NT2/D1 (cell line): Measurements from ENCODE around the gene ZHX3.

Experiments
- DNase-seq: peaks from one replicate; pipeline ENCODE4 v3.0.0-alpha.2; 2011; ENCODE audit warnings: low read depth, low spot score
- H3K27me3 ChIP-seq: 2 replicates; pipeline ENCODE4 v1.6.0; 2011; ENCODE audit warnings: mild to moderate bottlenecking; ENCODE audit not compliant: insufficient read length, insufficient read depth
- H3K36me3 ChIP-seq: 2 replicates; pipeline ENCODE4 v1.6.1; 2011; ENCODE audit warnings: mild to moderate bottlenecking, low read length, mixed read lengths; ENCODE audit not compliant: insufficient read depth, insufficient read length
- H3K4me1 ChIP-seq: 2 replicates; pipeline ENCODE4 v1.5.1; 2011; ENCODE audit not compliant: insufficient read depth, insufficient read length
- H3K4me3 ChIP-seq: 2 replicates; pipeline ENCODE4 v1.5.1; 2011; ENCODE audit warnings: low read depth; ENCODE audit not compliant: insufficient read length
- H3K9ac ChIP-seq: 2 replicates; pipeline ENCODE4 v1.6.0; 2011; ENCODE audit warnings: low read depth; ENCODE audit not compliant: insufficient read length
- H3K9me3 ChIP-seq: 2 replicates; pipeline ENCODE4 v1.5.1; 2011; ENCODE audit warnings: mild to moderate bottlenecking, low read length; ENCODE audit not compliant: insufficient read depth
- SUZ12 ChIP-seq: IDR thresholded peaks from 2 replicates; pipeline ENCODE4 v1.6.1; 2011; ENCODE audit not compliant: insufficient read length, insufficient read depth; ENCODE audit errors: extremely low read depth
- YY1 ChIP-seq: IDR thresholded peaks from 2 replicates; pipeline ENCODE4 v1.6.1; 2011; ENCODE audit not compliant: insufficient read length, insufficient read depth
- ZNF274 ChIP-seq: IDR thresholded peaks from 2 replicates; pipeline ENCODE4 v1.6.1; 2011; ENCODE audit warnings: mild to moderate bottlenecking, low read depth, low read length

The ZHX3 gene

GRCh38 chr20:41309817-41310216 is 7.7 kb downstream of the ZHX3 start:
- Histone ChIP-seq H3K36me3 (no peaks in the 10 kb centered on the region), H3K4me3 (no peak overlapping the region), H3K4me1 (no peaks in the 10 kb centered on the region), H3K9me3 (peaks cover 12% of the 10 kb centered on the region; the same call in 1 of the 2 replicates), H3K27me3 (no peaks in the 10 kb centered on the region), H3K9ac (no peak overlapping the region)
- no peak for DNase-seq
- no peak for TF ChIP-seq ZNF274
- no peak for TF ChIP-seq SUZ12
- no peak for TF ChIP-seq YY1

DNA sequence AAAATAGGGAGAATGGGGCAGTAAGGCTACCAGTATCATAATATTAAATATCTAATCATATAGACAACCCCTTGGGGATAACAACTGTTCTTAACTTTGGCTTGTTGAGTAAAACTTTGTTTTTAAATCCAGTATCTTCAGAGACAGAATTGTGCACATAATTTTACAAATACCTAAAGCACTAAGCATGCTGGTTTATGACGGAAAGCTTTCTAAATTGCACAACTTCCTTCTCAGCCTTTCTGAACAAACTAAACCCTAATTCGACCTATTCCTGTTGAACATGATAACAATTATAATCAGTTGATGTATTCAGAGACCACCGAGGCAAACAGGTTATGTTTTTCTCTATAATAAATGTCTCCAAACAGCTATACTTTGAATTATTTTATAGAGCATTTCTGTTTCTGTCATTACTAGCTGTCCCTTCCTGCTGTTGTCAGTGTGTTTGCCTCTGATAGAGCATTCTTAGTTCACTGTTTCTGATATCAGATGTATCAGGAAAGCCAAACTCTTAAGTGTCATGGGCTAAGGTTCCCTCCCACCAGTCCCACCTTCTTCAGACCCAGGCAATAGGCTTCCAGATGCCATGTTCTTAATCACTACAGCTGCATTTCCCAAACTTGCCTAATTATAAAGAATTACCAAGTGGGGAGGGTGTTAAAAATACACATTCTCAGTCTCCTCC is 8.7 kb downstream of the ZHX3 start:
- Histone ChIP-seq H3K27me3 (no peaks in the 10 kb centered on the region), H3K9me3 (peaks cover 12% of the 10 kb centered on the region; the same call in 1 of the 2 replicates), H3K9ac (no peak overlapping the region), H3K36me3 (no peaks in the 10 kb centered on the region), H3K4me3 (no peak overlapping the region), H3K4me1 (no peaks in the 10 kb centered on the region)
- DNase-seq = no peak
- no peak for TF ChIP-seq YY1
- no peak for TF ChIP-seq ZNF274
- TF ChIP-seq SUZ12 = no peak

- Histone ChIP-seq H3K27me3 (no peaks in the 10 kb centered on the region), H3K4me1 (no peaks in the 10 kb centered on the region), H3K9me3 (peaks cover 12% of the 10 kb centered on the region; the same call in 1 of the 2 replicates), H3K36me3 (no peaks in the 10 kb centered on the region), H3K4me3 (no peak overlapping the region), H3K9ac (no peak overlapping the region)
- DNase-seq = no peak
- TF ChIP-seq SUZ12 (no peak), ZNF274 (no peak), YY1 (no peak)
Observed at GRCh38 chr20:41308290-41308711, 9.2 kb downstream of the ZHX3 start.

DNA sequence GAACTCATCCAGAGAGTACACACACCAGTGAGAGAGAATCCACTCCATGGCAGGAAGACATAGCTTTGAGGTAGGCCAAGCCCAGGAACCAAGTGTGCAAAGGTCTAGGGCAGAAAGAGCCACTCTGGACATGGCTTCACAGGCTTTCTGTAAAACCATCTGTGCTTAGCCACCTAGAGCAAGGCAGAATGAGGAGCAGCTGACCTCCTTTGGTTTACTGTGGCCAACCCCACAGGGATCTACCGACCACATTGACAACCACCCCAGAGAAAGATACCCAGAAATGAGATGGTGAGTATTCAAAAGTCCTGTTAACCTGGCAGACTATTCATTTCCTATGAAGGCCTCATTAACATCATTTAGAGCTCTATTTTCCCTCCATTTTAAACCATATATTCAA is 10.5 kb downstream of the ZHX3 start:
- no peak for TF ChIP-seq YY1
- TF ChIP-seq SUZ12 = no peak
- no peak for TF ChIP-seq ZNF274
- Histone ChIP-seq H3K36me3 (no peaks in the 10 kb centered on the region), H3K4me1 (no peaks in the 10 kb centered on the region), H3K9me3 (peaks cover 5% of the 10 kb centered on the region; the same call in 1 of the 2 replicates), H3K27me3 (no peaks in the 10 kb centered on the region), H3K4me3 (no peak overlapping the region), H3K9ac (no peak overlapping the region)
- DNase-seq = no peak

GRCh38 chr20:41306061-41306727 is 11.3 kb downstream of the ZHX3 start:
- TF ChIP-seq SUZ12 (no peak), YY1 (no peak), ZNF274 (no peak)
- Histone ChIP-seq H3K9ac (no peak overlapping the region), H3K4me3 (no peak overlapping the region), H3K4me1 (no peaks in the 10 kb centered on the region), H3K9me3 (no peaks in the 10 kb centered on the region), H3K36me3 (no peaks in the 10 kb centered on the region), H3K27me3 (no peaks in the 10 kb centered on the region)
- no peak for DNase-seq

DNA sequence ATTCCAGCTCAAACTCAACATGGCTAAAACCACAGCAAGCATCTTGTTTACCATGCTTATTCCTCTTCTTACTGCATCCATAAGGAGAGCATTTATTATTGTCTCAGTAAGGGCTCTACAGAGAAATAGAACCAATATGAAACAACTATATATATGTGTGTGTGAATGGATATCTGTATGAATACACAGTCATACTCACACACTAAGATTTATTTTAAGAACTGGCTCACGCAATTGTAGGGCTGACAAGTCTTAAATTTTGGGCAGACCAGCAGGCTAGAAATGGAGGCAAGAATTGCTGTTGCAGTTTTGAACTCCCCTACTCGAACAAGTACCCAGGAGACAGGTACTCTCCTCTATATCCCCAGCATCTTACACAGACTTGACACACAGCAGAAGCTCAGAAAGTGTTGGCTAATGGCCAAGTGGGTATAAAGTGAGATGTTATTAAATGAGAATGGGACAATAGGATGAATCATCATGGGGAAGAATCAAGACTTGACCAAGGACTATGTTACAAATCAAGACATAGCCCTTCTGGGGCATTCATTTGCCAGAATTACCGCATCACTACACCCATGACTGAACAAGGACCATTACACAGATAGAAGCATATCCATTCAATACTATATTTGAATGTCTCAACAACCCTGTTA is 13.0 kb downstream of the ZHX3 start:
- H3K4me3 ChIP-seq = no peak overlapping the region
- DNase-seq = no peak
- H3K9me3 ChIP-seq = no peaks in the 10 kb centered on the region
- H3K9ac ChIP-seq = no peak overlapping the region
- H3K27me3 ChIP-seq = no peaks in the 10 kb centered on the region
- H3K4me1 ChIP-seq = no peaks in the 10 kb centered on the region
- TF ChIP-seq ZNF274 (no peak), SUZ12 (no peak), YY1 (no peak)
- H3K36me3 ChIP-seq = no peaks in the 10 kb centered on the region

DNA sequence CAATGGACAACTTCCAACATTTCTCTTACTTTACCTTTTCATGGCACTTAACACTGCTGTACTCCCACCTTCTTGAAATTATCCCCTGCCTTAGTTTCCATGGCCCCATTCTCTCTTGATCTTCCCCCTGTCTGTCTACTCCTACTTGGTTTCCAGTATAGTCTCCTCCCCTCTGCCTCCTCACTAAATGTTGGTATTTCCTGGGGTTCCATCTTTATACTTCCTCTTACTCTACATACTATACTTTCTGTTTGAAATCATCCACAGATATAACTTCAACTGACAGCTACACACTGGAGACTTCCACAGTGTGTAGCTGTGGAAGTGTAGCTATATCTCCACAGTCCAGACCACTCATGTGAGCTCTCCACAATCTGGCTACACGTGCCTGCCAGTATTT is 13.5 kb downstream of the ZHX3 start:
- Histone ChIP-seq H3K4me3 (no peak overlapping the region), H3K9ac (no peak overlapping the region), H3K36me3 (no peaks in the 10 kb centered on the region), H3K4me1 (no peaks in the 10 kb centered on the region), H3K9me3 (no peaks in the 10 kb centered on the region), H3K27me3 (no peaks in the 10 kb centered on the region)
- TF ChIP-seq SUZ12 = no peak
- TF ChIP-seq ZNF274 = no peak
- no peak for TF ChIP-seq YY1
- DNase-seq = no peak
